Measurements from ENCODE around the gene U2SURP. TPM values are rescaled to one million over a fixed set of nuclear protein-coding genes. Genes with fewer than 3 reads are reported as not detected.
"Not testable (repeated sequence)": the region's sequence is repeated elsewhere in the genome, so short reads cannot be mapped to it uniquely, and the experiment has no call there.

Gene U2SURP
- total RNA-seq, 2 experiments from 2014 or later, result 208 to 248 TPM

DNA sequence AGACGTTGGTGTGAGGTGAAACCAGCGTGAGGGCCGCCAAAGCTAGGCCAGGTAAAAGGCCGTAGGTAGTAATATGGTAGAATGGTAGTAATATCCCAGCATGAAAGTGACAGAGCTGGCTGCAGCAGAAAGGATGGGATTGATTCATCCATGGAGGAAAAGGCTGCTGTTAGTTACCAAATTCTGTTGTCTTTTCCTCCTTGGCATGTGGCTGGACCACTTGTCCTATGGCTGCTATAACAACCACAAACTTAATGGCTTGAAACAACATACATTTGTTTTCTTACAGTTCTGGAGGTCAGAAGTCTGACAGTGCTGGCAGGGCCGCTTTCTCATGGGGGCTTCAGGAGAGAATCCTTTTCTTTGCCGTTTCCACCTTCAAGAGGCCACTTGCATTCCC, 70.4 kb downstream of the U2SURP start:
- Mint-ChIP-seq H3K27me3 (no peaks in the 10 kb centered on the region), H3K4me1 (no peaks in the 10 kb centered on the region), H3K36me3 (ENCODE audit: low read depth) (no peaks in the 10 kb centered on the region), H3K9me3 (ENCODE audit: low read depth) (no peaks in the 10 kb centered on the region), H3K27ac (no peak overlapping the region), H3K4me3 (no peak overlapping the region)
- ATAC-seq (no peak), DNase-seq (no peak)
- CTCF ChIA-PET, result no interaction called here
- POLR2A ChIA-PET, result no interaction called here
- intact Hi-C loops (cut with DNase I, micrococcal nuclease), result no loop called here

GRCh38 chr3:143072298-143073020, 71.1 kb downstream of the U2SURP start:
- H3K9me3 Mint-ChIP-seq (ENCODE audit: low read depth); H3K4me1 Mint-ChIP-seq; H3K27me3 Mint-ChIP-seq; POLR2A ChIA-PET; H3K36me3 Mint-ChIP-seq (ENCODE audit: low read depth); ATAC-seq; intact Hi-C loops (cut with DNase I, micrococcal nuclease); H3K27ac Mint-ChIP-seq; DNase-seq; H3K4me3 Mint-ChIP-seq: not testable (repeated sequence)
- CTCF ChIA-PET, result interaction anchor here (0.8 kb wide), 1 partner anchor 271 kb away, joined by 4 read pairs; no protein-coding TSS in a partner anchor

GRCh38 chr3:143073541-143073940, 72.2 kb downstream of the U2SURP start:
- H3K27ac Mint-ChIP-seq; H3K4me3 Mint-ChIP-seq; ATAC-seq; H3K9me3 Mint-ChIP-seq (ENCODE audit: low read depth); H3K4me1 Mint-ChIP-seq; DNase-seq; H3K27me3 Mint-ChIP-seq; CTCF ChIA-PET; intact Hi-C loops (cut with DNase I, micrococcal nuclease); H3K36me3 Mint-ChIP-seq (ENCODE audit: low read depth); POLR2A ChIA-PET: not testable (repeated sequence)

- H3K27ac Mint-ChIP-seq; intact Hi-C loops (cut with DNase I, micrococcal nuclease); H3K27me3 Mint-ChIP-seq; H3K4me1 Mint-ChIP-seq; ATAC-seq; H3K9me3 Mint-ChIP-seq (ENCODE audit: low read depth); H3K4me3 Mint-ChIP-seq; H3K36me3 Mint-ChIP-seq (ENCODE audit: low read depth); CTCF ChIA-PET; DNase-seq: not testable (repeated sequence)
- POLR2A ChIA-PET, result interaction anchor here (0.5 kb wide), 1 partner anchor 1183 kb away, joined by 3 read pairs; no protein-coding TSS in a partner anchor
Observed at GRCh38 chr3:143073983-143074382, 72.6 kb downstream of the U2SURP start.

DNA sequence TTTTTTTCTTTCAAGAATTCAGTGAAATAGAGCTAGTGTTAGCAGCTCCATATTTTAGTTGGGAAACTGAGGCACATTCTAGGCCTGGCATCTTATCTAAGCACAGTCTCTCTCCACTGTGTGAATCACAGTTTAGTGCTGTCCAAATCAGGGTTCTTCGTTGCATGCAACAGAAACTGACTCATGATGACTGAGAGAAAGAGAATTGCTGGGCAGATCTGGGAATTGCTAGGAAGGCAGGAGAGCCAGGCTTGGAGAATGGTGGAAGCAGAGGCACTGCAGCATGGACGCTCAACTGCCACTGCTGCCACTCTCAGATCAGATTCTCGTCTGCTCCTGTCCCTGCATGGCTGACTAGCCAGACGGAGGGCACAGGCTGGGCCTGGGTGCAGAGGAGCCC, 77.5 kb downstream of the U2SURP start:
- Mint-ChIP-seq H3K9me3 (ENCODE audit: low read depth) (no peaks in the 10 kb centered on the region), H3K27ac (no peak overlapping the region), H3K4me1 (peaks cover 30% of the 10 kb centered on the region), H3K27me3 (no peaks in the 10 kb centered on the region), H3K4me3 (no peak overlapping the region), H3K36me3 (ENCODE audit: low read depth) (peaks cover 1% of the 10 kb centered on the region)
- ATAC-seq (no peak), DNase-seq (no peak)
- ChIA-PET POLR2A (no interaction called here), CTCF (interaction anchor here (0.6 kb wide), 1 partner anchor 375 kb away, joined by 6 read pairs; no protein-coding TSS in a partner anchor)
- intact Hi-C loops (cut with DNase I, micrococcal nuclease), result no loop called here

GRCh38 chr3:143080196-143080595, 78.8 kb downstream of the U2SURP start:
- no peak for ATAC-seq
- CTCF ChIA-PET, result no interaction called here
- Mint-ChIP-seq H3K9me3 (ENCODE audit: low read depth) (no peaks in the 10 kb centered on the region), H3K4me1 (peaks cover 36% of the 10 kb centered on the region), H3K27ac (no peak overlapping the region), H3K4me3 (no peak overlapping the region), H3K36me3 (ENCODE audit: low read depth) (peaks cover 6% of the 10 kb centered on the region), H3K27me3 (no peaks in the 10 kb centered on the region)
- no peak for DNase-seq
- intact Hi-C loops (cut with DNase I, micrococcal nuclease), result no loop called here
- POLR2A ChIA-PET, result no interaction called here

GRCh38 chr3:143081365-143081764, 80.0 kb downstream of the U2SURP start:
- intact Hi-C loops (cut with DNase I, micrococcal nuclease), result no loop called here
- H3K9me3 Mint-ChIP-seq (ENCODE audit: low read depth), result no peaks in the 10 kb centered on the region
- no peak for ATAC-seq
- CTCF ChIA-PET, result interaction anchor here (1.0 to 1.6 kb wide), 2 partner anchors 17 to 79 kb away, joined by 3 read pairs; no protein-coding TSS in a partner anchor
- H3K36me3 Mint-ChIP-seq (ENCODE audit: low read depth), result peaks cover 6% of the 10 kb centered on the region
- DNase-seq, result no peak
- H3K4me3 Mint-ChIP-seq, result peak overlapping the region; percentile 75
- H3K4me1 Mint-ChIP-seq, result peaks cover 36% of the 10 kb centered on the region
- peak overlapping the region; percentile 98 for H3K27ac Mint-ChIP-seq
- H3K27me3 Mint-ChIP-seq, result no peaks in the 10 kb centered on the region
- POLR2A ChIA-PET, result no interaction called here

GRCh38 chr3:143081844-143082778, 80.7 kb downstream of the U2SURP start:
- DNase-seq (peak; percentile 54), ATAC-seq (peak; percentile 87)
- H3K27ac Mint-ChIP-seq, result peak overlapping the region; percentile 98
- H3K4me3 Mint-ChIP-seq, result peak overlapping the region; percentile 75
- no peaks in the 10 kb centered on the region for H3K27me3 Mint-ChIP-seq
- H3K36me3 Mint-ChIP-seq (ENCODE audit: low read depth), result peaks cover 6% of the 10 kb centered on the region
- intact Hi-C loops (cut with DNase I, micrococcal nuclease), result loop anchor here (1.0 kb wide), 4 partner anchors 21 to 454 kb away; partner anchors contain the start of gene CHST2 (in 1 of the 2)
- ChIA-PET CTCF (interaction anchor here (1.6 kb wide), 1 partner anchor 17 kb away, joined by 3 read pairs; no protein-coding TSS in a partner anchor), POLR2A (interaction anchor here (0.6 to 1.6 kb wide), 2 partner anchors 37 to 38 kb away, joined by 4 to 5 read pairs; partner anchors contain the start of gene CHST2)
- peaks cover 36% of the 10 kb centered on the region for H3K4me1 Mint-ChIP-seq
- H3K9me3 Mint-ChIP-seq (ENCODE audit: low read depth), result no peaks in the 10 kb centered on the region

- DNase-seq (no peak), ATAC-seq (no peak)
- intact Hi-C loops (cut with DNase I, micrococcal nuclease), result no loop called here
- peak overlapping the region; percentile 14 for H3K27ac Mint-ChIP-seq
- H3K4me1 Mint-ChIP-seq, result peaks cover 32% of the 10 kb centered on the region
- no peaks in the 10 kb centered on the region for H3K27me3 Mint-ChIP-seq
- no peaks in the 10 kb centered on the region for H3K9me3 Mint-ChIP-seq (ENCODE audit: low read depth)
- H3K4me3 Mint-ChIP-seq, result peak overlapping the region; percentile 44
- H3K36me3 Mint-ChIP-seq (ENCODE audit: low read depth), result peaks cover 6% of the 10 kb centered on the region
- CTCF ChIA-PET, result interaction anchor here (0.7 to 1.1 kb wide), 3 partner anchors 36 to 1300 kb away, joined by 3 read pairs; no protein-coding TSS in a partner anchor
- POLR2A ChIA-PET, result interaction anchor here (0.6 kb wide), 1 partner anchor 888 kb away, joined by 3 read pairs; the partner anchor contains the start of gene DIPK2A
Observed at GRCh38 chr3:143083781-143084180, 82.4 kb downstream of the U2SURP start.

DNA sequence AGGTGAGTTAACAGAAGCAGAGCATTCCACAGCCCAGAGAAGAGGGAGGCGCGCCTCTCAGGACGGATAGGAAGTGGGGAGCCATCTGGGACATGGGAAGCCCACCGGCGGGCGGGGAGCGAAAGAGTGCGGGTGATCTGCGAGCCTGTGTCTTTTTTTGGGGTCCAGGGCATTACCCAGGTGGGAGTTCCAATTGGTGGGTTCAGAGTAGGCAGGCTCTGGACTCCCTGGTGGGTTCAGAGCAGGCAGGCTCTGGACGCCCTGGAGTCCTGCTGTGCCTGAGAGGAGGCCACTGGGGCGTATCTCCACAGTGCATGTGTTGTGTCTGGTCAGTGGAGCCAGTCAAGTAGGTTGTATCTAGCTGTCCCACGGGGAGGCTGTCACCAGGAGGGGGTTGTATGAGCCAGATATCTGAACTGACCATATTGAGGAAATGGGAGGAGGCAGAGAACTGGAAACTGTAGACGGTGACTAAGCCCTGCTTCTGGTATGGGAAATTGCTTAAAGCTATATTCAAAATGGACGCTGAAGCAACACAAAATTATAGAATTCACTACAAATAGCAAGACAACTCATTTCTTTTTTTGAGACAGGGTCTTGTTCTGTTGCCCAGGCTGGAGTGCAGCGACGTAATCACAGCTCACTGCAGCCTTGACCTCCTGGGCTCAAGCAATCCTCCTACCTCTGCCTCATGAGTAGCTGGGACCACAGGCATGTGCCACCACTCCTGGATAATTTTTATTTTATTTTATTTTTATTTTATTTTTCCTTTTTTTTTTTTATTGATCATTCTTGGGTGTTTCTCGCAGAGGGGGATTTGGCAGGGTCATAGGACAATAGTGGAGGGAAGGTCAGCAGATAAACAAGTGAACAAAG, 83.7 kb downstream of the U2SURP start:
- Mint-ChIP-seq H3K9me3 (ENCODE audit: low read depth) (no peaks in the 10 kb centered on the region), H3K27ac (peak overlapping the region; percentile 39), H3K4me3 (peak overlapping the region; percentile 46), H3K36me3 (ENCODE audit: low read depth) (peaks cover 6% of the 10 kb centered on the region), H3K27me3 (no peaks in the 10 kb centered on the region), H3K4me1 (peaks cover 30% of the 10 kb centered on the region)
- intact Hi-C loops (cut with DNase I, micrococcal nuclease), result no loop called here
- DNase-seq (peak; percentile 19), ATAC-seq (peak; percentile 27)
- ChIA-PET POLR2A (no interaction called here), CTCF (no interaction called here)

DNA sequence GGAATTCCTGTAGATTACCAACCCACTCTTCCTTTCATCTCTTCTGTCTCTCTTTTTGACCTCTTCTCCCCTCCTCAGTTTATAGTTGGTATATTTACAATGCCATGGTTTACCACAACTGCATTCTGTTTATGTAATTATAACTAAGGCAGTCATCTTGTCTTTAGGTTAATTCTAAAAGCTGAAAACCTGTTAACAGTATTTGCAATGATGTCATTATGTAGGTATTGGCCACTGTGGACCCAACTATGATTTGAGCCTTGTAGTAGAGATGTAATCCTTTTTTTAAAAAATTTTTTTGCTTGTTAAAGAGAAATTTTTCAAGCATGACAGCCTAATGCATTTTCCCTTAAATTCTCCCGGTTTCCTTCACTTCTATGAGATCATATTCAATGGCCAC, 87.5 kb downstream of the U2SURP start:
- POLR2A ChIA-PET, result no interaction called here
- no peak overlapping the region for H3K27ac Mint-ChIP-seq
- CTCF ChIA-PET, result no interaction called here
- H3K4me1 Mint-ChIP-seq, result peaks cover 10% of the 10 kb centered on the region
- DNase-seq (no peak), ATAC-seq (no peak)
- H3K9me3 Mint-ChIP-seq (ENCODE audit: low read depth), result no peaks in the 10 kb centered on the region
- H3K36me3 Mint-ChIP-seq (ENCODE audit: low read depth), result peaks cover 4% of the 10 kb centered on the region
- no peaks in the 10 kb centered on the region for H3K27me3 Mint-ChIP-seq
- intact Hi-C loops (cut with DNase I, micrococcal nuclease), result no loop called here
- H3K4me3 Mint-ChIP-seq, result no peak overlapping the region

Measured in activated CD4-positive, alpha-beta T cell treated with anti-CD3 and anti-CD28 coated beads for 36 hours (primary cell).